Stimulated activated memory B cell treated with anti-CD40 and anti-IgM and Interleukin-4, amounts not matched to agents 10 μg/mL and 1 μg/mL and 100 μg/mL, for 72 hours (primary cell): Measurements from ENCODE around the gene NOP14.
"Not testable (repeated sequence)": the region's sequence is repeated elsewhere in the genome, so short reads cannot be mapped to it uniquely, and the experiment has no call there.

Source experiments
- ATAC-seq: fragments of 150-1000 bp; cut with Tn5 transposase; 2 replicates; pipeline ENCODE4 v1.10.0; 2021
- H3K27ac Mint-ChIP-seq: one replicate; pipeline ENCODE4 v1.8.0; 2022; ENCODE audit warnings: mild to moderate bottlenecking, mixed read lengths
- H3K27me3 Mint-ChIP-seq: one replicate; pipeline ENCODE4 v1.8.0; 2022; ENCODE audit warnings: mixed read lengths
- H3K36me3 Mint-ChIP-seq: one replicate; pipeline ENCODE4 v1.8.0; 2022; ENCODE audit warnings: mixed read lengths
- H3K4me1 Mint-ChIP-seq: one replicate; pipeline ENCODE4 v1.8.0; 2022; ENCODE audit warnings: mixed read lengths
- H3K4me3 Mint-ChIP-seq: one replicate; pipeline ENCODE4 v1.8.0; 2022; ENCODE audit warnings: mild to moderate bottlenecking, moderate library complexity, mixed read lengths
- H3K9me3 Mint-ChIP-seq: one replicate; pipeline ENCODE4 v1.8.0; 2022; ENCODE audit warnings: mixed read lengths

The NOP14 gene

GRCh38 chr4:2923141-2923551, 40.1 kb downstream of the NOP14 start:
- H3K4me1 Mint-ChIP-seq: peaks cover 63% of the 10 kb centered on the region
- peak overlapping the region; percentile 9 for H3K4me3 Mint-ChIP-seq
- H3K27ac Mint-ChIP-seq: peak overlapping the region; percentile 72
- peaks cover 5% of the 10 kb centered on the region for H3K9me3 Mint-ChIP-seq
- H3K27me3 Mint-ChIP-seq: no peaks in the 10 kb centered on the region
- ATAC-seq: no peak
- H3K36me3 Mint-ChIP-seq: peaks cover 87% of the 10 kb centered on the region

- peak overlapping the region; percentile 9 for H3K4me3 Mint-ChIP-seq
Observed at GRCh38 chr4:2922453-2923101, 40.6 kb downstream of the NOP14 start.

GRCh38 chr4:2918714-2919113, 44.5 kb downstream of the NOP14 start:
- Mint-ChIP-seq H3K27ac (peak overlapping the region; percentile 84), H3K4me3 (peak overlapping the region; percentile 57), H3K4me1 (peaks cover 84% of the 10 kb centered on the region), H3K36me3 (peaks cover 89% of the 10 kb centered on the region)
- not testable (repeated sequence) for H3K9me3 Mint-ChIP-seq, H3K27me3 Mint-ChIP-seq
- peak; percentile 83 for ATAC-seq

More at GRCh38 chr4:2922453-2923101, 40.6 kb downstream of the NOP14 start:
- H3K9me3 Mint-ChIP-seq, ATAC-seq, H3K27me3 Mint-ChIP-seq: not testable (repeated sequence)
- H3K36me3 Mint-ChIP-seq: peaks cover 87% of the 10 kb centered on the region
- H3K4me1 Mint-ChIP-seq: peaks cover 69% of the 10 kb centered on the region
- peak overlapping the region; percentile 72 for H3K27ac Mint-ChIP-seq

GRCh38 chr4:2918300-2918699, 44.9 kb downstream of the NOP14 start:
- not testable (repeated sequence) for ATAC-seq, H3K9me3 Mint-ChIP-seq, H3K27me3 Mint-ChIP-seq
- peaks cover 85% of the 10 kb centered on the region for H3K36me3 Mint-ChIP-seq
- peak overlapping the region; percentile 84 for H3K27ac Mint-ChIP-seq
- H3K4me3 Mint-ChIP-seq: peak overlapping the region; percentile 57
- H3K4me1 Mint-ChIP-seq: peaks cover 83% of the 10 kb centered on the region

- not testable (repeated sequence) for H3K4me3 Mint-ChIP-seq, ATAC-seq, H3K27me3 Mint-ChIP-seq, H3K9me3 Mint-ChIP-seq
- H3K36me3 Mint-ChIP-seq: peaks cover 75% of the 10 kb centered on the region
- H3K4me1 Mint-ChIP-seq: peaks cover 67% of the 10 kb centered on the region
- H3K27ac Mint-ChIP-seq: peak overlapping the region; percentile 84
Observed at GRCh38 chr4:2916696-2917095, 46.5 kb downstream of the NOP14 start.

GRCh38 chr4:2915789-2916188, 47.4 kb downstream of the NOP14 start:
- H3K4me3 Mint-ChIP-seq: no peak overlapping the region
- ATAC-seq: no peak
- H3K4me1 Mint-ChIP-seq: peaks cover 58% of the 10 kb centered on the region
- peaks cover 8% of the 10 kb centered on the region for H3K9me3 Mint-ChIP-seq
- H3K36me3 Mint-ChIP-seq: peaks cover 69% of the 10 kb centered on the region
- no peaks in the 10 kb centered on the region for H3K27me3 Mint-ChIP-seq
- no peak overlapping the region for H3K27ac Mint-ChIP-seq

- Mint-ChIP-seq H3K27me3 (no peaks in the 10 kb centered on the region), H3K4me3 (no peak overlapping the region), H3K27ac (peak overlapping the region; percentile 75), H3K4me1 (peaks cover 45% of the 10 kb centered on the region), H3K36me3 (peaks cover 62% of the 10 kb centered on the region), H3K9me3 (peaks cover 4% of the 10 kb centered on the region)
- ATAC-seq: peak; percentile 82
Observed at GRCh38 chr4:2914256-2915126, 48.7 kb downstream of the NOP14 start.

GRCh38 chr4:2913168-2913567, 50.0 kb downstream of the NOP14 start:
- Mint-ChIP-seq H3K9me3 (peaks cover 3% of the 10 kb centered on the region), H3K36me3 (peaks cover 55% of the 10 kb centered on the region), H3K4me1 (peaks cover 32% of the 10 kb centered on the region), H3K4me3 (no peak overlapping the region), H3K27me3 (no peaks in the 10 kb centered on the region), H3K27ac (peak overlapping the region; percentile 75)
- ATAC-seq: no peak

- Mint-ChIP-seq H3K4me1 (peaks cover 19% of the 10 kb centered on the region), H3K27ac (no peak overlapping the region)
- ATAC-seq: no peak
Observed at GRCh38 chr4:2911868-2912267, 51.3 kb downstream of the NOP14 start.

GRCh38 chr4:2910409-2910808, 52.8 kb downstream of the NOP14 start:
- peaks cover 26% of the 10 kb centered on the region for H3K4me1 Mint-ChIP-seq
- H3K4me3 Mint-ChIP-seq: no peak overlapping the region
- H3K36me3 Mint-ChIP-seq: peaks cover 46% of the 10 kb centered on the region
- peak overlapping the region; percentile 12 for H3K27ac Mint-ChIP-seq
- H3K27me3 Mint-ChIP-seq: no peaks in the 10 kb centered on the region
- H3K9me3 Mint-ChIP-seq: no peaks in the 10 kb centered on the region
- ATAC-seq: no peak

More at GRCh38 chr4:2911868-2912267, 51.3 kb downstream of the NOP14 start:
- Mint-ChIP-seq H3K9me3 (peaks cover 3% of the 10 kb centered on the region), H3K4me3 (no peak overlapping the region), H3K36me3 (peaks cover 49% of the 10 kb centered on the region), H3K27me3 (no peaks in the 10 kb centered on the region)

GRCh38 chr4:2909583-2909982, 53.6 kb downstream of the NOP14 start:
- Mint-ChIP-seq H3K9me3 (no peaks in the 10 kb centered on the region), H3K27me3 (no peaks in the 10 kb centered on the region), H3K27ac (no peak overlapping the region), H3K4me3 (no peak overlapping the region), H3K36me3 (peaks cover 44% of the 10 kb centered on the region), H3K4me1 (peaks cover 23% of the 10 kb centered on the region)
- no peak for ATAC-seq

- H3K4me3 Mint-ChIP-seq: no peak overlapping the region
- ATAC-seq: no peak
- no peak overlapping the region for H3K27ac Mint-ChIP-seq
- no peaks in the 10 kb centered on the region for H3K27me3 Mint-ChIP-seq
- H3K9me3 Mint-ChIP-seq: no peaks in the 10 kb centered on the region
- peaks cover 48% of the 10 kb centered on the region for H3K36me3 Mint-ChIP-seq
- peaks cover 16% of the 10 kb centered on the region for H3K4me1 Mint-ChIP-seq
Observed at GRCh38 chr4:2908686-2909085, 54.5 kb downstream of the NOP14 start.

GRCh38 chr4:2907706-2908293, 55.4 kb downstream of the NOP14 start:
- no peaks in the 10 kb centered on the region for H3K9me3 Mint-ChIP-seq
- no peak overlapping the region for H3K27ac Mint-ChIP-seq
- no peaks in the 10 kb centered on the region for H3K27me3 Mint-ChIP-seq
- peaks cover 53% of the 10 kb centered on the region for H3K36me3 Mint-ChIP-seq
- no peak overlapping the region for H3K4me3 Mint-ChIP-seq
- H3K4me1 Mint-ChIP-seq: peaks cover 13% of the 10 kb centered on the region
- ATAC-seq: no peak

- no peaks in the 10 kb centered on the region for H3K9me3 Mint-ChIP-seq
- peaks cover 13% of the 10 kb centered on the region for H3K4me1 Mint-ChIP-seq
- no peaks in the 10 kb centered on the region for H3K27me3 Mint-ChIP-seq
- no peak overlapping the region for H3K27ac Mint-ChIP-seq
- H3K4me3 Mint-ChIP-seq: no peak overlapping the region
- no peak for ATAC-seq
- peaks cover 59% of the 10 kb centered on the region for H3K36me3 Mint-ChIP-seq
Observed at GRCh38 chr4:2907226-2907625, 56.0 kb downstream of the NOP14 start.

- H3K4me3 Mint-ChIP-seq: no peak overlapping the region
- H3K9me3 Mint-ChIP-seq: no peaks in the 10 kb centered on the region
- H3K4me1 Mint-ChIP-seq: peaks cover 13% of the 10 kb centered on the region
- peaks cover 66% of the 10 kb centered on the region for H3K36me3 Mint-ChIP-seq
- no peak for ATAC-seq
- no peaks in the 10 kb centered on the region for H3K27me3 Mint-ChIP-seq
- H3K27ac Mint-ChIP-seq: no peak overlapping the region
Observed at GRCh38 chr4:2906218-2906617, 57.0 kb downstream of the NOP14 start.
